Chondrocyte (in vitro differentiated cells): ENCODE results near the gene ANXA7. TPM values are rescaled to one million over a fixed set of nuclear protein-coding genes. Genes with fewer than 3 reads are reported as not detected.

Experiments used
- total RNA-seq: library from RNA; stranded (reverse); gene quantifications from 3 replicates; pipeline ENCODE4 v1.2.1, GENCODE V29; 2021

Gene ANXA7
- total RNA-seq, 1 donor from 2014 or later, result 93.5 TPM

Other genes starting within 250 kb of the ANXA7 start
- gene ECD, start 246.1 kb downstream of the ANXA7 start, total RNA-seq, result 25.4 to 30.2 TPM (median 26.6 TPM) in 3 replicates
- gene FAM149B1, start 245.9 kb downstream of the ANXA7 start, total RNA-seq, result 19.4 to 23.7 TPM (median 20.8 TPM) in 3 replicates
- gene DNAJC9, start 166.8 kb downstream of the ANXA7 start, total RNA-seq, result 17.1 to 27.3 TPM (median 17.6 TPM) in 3 replicates
- gene MRPS16, start 161.4 kb downstream of the ANXA7 start, total RNA-seq, result 63.3 to 84.6 TPM (median 66.7 TPM) in 3 replicates
- gene CFAP70, start 55.2 kb downstream of the ANXA7 start, total RNA-seq, result 0.42 to 1.4 TPM (median 0.59 TPM) in 3 replicates
- gene MSS51, start 19.5 kb upstream of the ANXA7 start, total RNA-seq, result 1.4 to 3.4 TPM (median 2.1 TPM) in 3 replicates
- 59.4 to 61.1 TPM (median 60.5 TPM) in 3 replicates for gene PPP3CB, start 82.0 kb upstream of the ANXA7 start, total RNA-seq
- gene USP54, start 177.3 kb upstream of the ANXA7 start, total RNA-seq, result 5.8 to 11.6 TPM (median 6.5 TPM) in 3 replicates
- 4.2 to 18.4 TPM (median 5.2 TPM) in 3 replicates for gene MYOZ1, start 227.4 kb upstream of the ANXA7 start, total RNA-seq
- 0.13 to 0.45 TPM in 2 of 3 replicates, not detected in the other for gene SYNPO2L, start 242.0 kb upstream of the ANXA7 start, total RNA-seq